Embryonic facial prominence (tissue), 1 donor: Measurements from ENCODE around the gene SIL1.
A peak's percentile ranks its signal among the peaks of the same experiment; 100 is the strongest.
"Not testable (repeated sequence)": the region's sequence is repeated elsewhere in the genome, so short reads cannot be mapped to it uniquely, and the experiment has no call there.

Experiments
- DNase-seq: peaks from one replicate; pipeline ENCODE4 v3.0.0-alpha.2; 2016; ENCODE audit errors: extremely low spot score

The SIL1 gene

GRCh38 chr5:139108063-139108824, 89.9 kb downstream of the SIL1 start:
- no peak for DNase-seq

GRCh38 chr5:139105621-139106071, 92.5 kb downstream of the SIL1 start:
- DNase-seq = no peak

GRCh38 chr5:139104577-139105276, 93.4 kb downstream of the SIL1 start:
- peak; percentile 44 for DNase-seq

- no peak for DNase-seq
These were observed 94.4 kb downstream of the SIL1 start for GRCh38 chr5:139103762-139104161.

GRCh38 chr5:139100825-139101224, 97.3 kb downstream of the SIL1 start:
- DNase-seq = no peak

GRCh38 chr5:139094154-139095131, 103.7 kb downstream of the SIL1 start:
- DNase-seq = no peak

GRCh38 chr5:139092741-139093343, 105.3 kb downstream of the SIL1 start:
- DNase-seq = no peak

- DNase-seq = peak; percentile 31
These were observed 106.6 kb downstream of the SIL1 start for GRCh38 chr5:139091439-139092156.

GRCh38 chr5:139090581-139090980, 107.6 kb downstream of the SIL1 start:
- no peak for DNase-seq

- no peak for DNase-seq
These were observed 110.1 kb downstream of the SIL1 start for GRCh38 chr5:139088024-139088423.

- no peak for DNase-seq
These were observed 115.2 kb downstream of the SIL1 start for GRCh38 chr5:139082813-139083498.

- DNase-seq = no peak
These were observed 118.1 kb downstream of the SIL1 start for GRCh38 chr5:139079991-139080610.

- DNase-seq = no peak
These were observed 118.8 kb downstream of the SIL1 start for GRCh38 chr5:139079225-139079990.

- DNase-seq = no peak
These were observed 119.8 kb downstream of the SIL1 start for GRCh38 chr5:139078345-139078744.

GRCh38 chr5:139077899-139078298, 120.3 kb downstream of the SIL1 start:
- no peak for DNase-seq

GRCh38 chr5:139076111-139076510, 122.1 kb downstream of the SIL1 start:
- DNase-seq = no peak

- DNase-seq = no peak
These were observed 122.8 kb downstream of the SIL1 start for GRCh38 chr5:139075066-139076050.

- DNase-seq = not testable (repeated sequence)
These were observed 124.2 kb downstream of the SIL1 start for GRCh38 chr5:139073956-139074355.
